NCI-H226 (cell line): ENCODE results near the gene KBTBD3.

Source experiments
- DNase-seq: peaks from one replicate; pipeline ENCODE4 v3.0.0-alpha.2; 2015

The KBTBD3 gene

GRCh38 chr11:106076919-106077608 lies at the start of gene KBTBD3:
Gene KBTBD3 (minus strand): TSS chr11:106077347. CDS start chr11:106059097, 18,250 bp downstream.
- DNase-seq: peak; percentile 99

- no peak for DNase-seq
Measured at GRCh38 chr11:106121570-106122320, 44.6 kb upstream of the KBTBD3 start.

- DNase-seq: no peak
Measured at GRCh38 chr11:106105986-106106385, 28.8 kb upstream of the KBTBD3 start.

- DNase-seq: peak; percentile 41
Measured at GRCh38 chr11:106101819-106102218, 24.7 kb upstream of the KBTBD3 start.

GRCh38 chr11:106101370-106101769 lies 24.2 kb upstream of the KBTBD3 start:
- no peak for DNase-seq

- DNase-seq: no peak
Measured at GRCh38 chr11:106098893-106099553, 21.9 kb upstream of the KBTBD3 start.

GRCh38 chr11:106092446-106092845 lies 15.3 kb upstream of the KBTBD3 start:
- no peak for DNase-seq

GRCh38 chr11:106091480-106092123 lies 14.5 kb upstream of the KBTBD3 start:
- peak; percentile 68 for DNase-seq

- peak; percentile 86 for DNase-seq
Measured at GRCh38 chr11:106088896-106089295, 11.7 kb upstream of the KBTBD3 start.

GRCh38 chr11:106087815-106088435 lies 10.8 kb upstream of the KBTBD3 start:
- DNase-seq: peak; percentile 29

GRCh38 chr11:106086850-106087249 lies 9.7 kb upstream of the KBTBD3 start:
- no peak for DNase-seq

GRCh38 chr11:106086135-106086534 lies 9.0 kb upstream of the KBTBD3 start:
- no peak for DNase-seq

GRCh38 chr11:106082096-106082495 lies 4.9 kb upstream of the KBTBD3 start:
- no peak for DNase-seq

- DNase-seq: no peak
Measured at GRCh38 chr11:106077609-106078455, 685 bp upstream of the KBTBD3 start, which contains the start of gene AASDHPPT. Gene AASDHPPT (plus strand): TSS chr11:106077662. CDS start chr11:106077711, 49 bp downstream.

- DNase-seq: no peak
Measured at GRCh38 chr11:106076171-106076918, 802 bp downstream of the KBTBD3 start.

GRCh38 chr11:106072804-106073203 lies 4.3 kb downstream of the KBTBD3 start:
- no peak for DNase-seq

GRCh38 chr11:106070606-106071005 lies 6.5 kb downstream of the KBTBD3 start:
- DNase-seq: no peak

- DNase-seq: no peak
Measured at GRCh38 chr11:106063009-106063408, 14.1 kb downstream of the KBTBD3 start.

GRCh38 chr11:106061954-106062949 lies 14.9 kb downstream of the KBTBD3 start:
- no peak for DNase-seq
